Measurements from ENCODE around the gene PTPN23.

Gene PTPN23

DNA sequence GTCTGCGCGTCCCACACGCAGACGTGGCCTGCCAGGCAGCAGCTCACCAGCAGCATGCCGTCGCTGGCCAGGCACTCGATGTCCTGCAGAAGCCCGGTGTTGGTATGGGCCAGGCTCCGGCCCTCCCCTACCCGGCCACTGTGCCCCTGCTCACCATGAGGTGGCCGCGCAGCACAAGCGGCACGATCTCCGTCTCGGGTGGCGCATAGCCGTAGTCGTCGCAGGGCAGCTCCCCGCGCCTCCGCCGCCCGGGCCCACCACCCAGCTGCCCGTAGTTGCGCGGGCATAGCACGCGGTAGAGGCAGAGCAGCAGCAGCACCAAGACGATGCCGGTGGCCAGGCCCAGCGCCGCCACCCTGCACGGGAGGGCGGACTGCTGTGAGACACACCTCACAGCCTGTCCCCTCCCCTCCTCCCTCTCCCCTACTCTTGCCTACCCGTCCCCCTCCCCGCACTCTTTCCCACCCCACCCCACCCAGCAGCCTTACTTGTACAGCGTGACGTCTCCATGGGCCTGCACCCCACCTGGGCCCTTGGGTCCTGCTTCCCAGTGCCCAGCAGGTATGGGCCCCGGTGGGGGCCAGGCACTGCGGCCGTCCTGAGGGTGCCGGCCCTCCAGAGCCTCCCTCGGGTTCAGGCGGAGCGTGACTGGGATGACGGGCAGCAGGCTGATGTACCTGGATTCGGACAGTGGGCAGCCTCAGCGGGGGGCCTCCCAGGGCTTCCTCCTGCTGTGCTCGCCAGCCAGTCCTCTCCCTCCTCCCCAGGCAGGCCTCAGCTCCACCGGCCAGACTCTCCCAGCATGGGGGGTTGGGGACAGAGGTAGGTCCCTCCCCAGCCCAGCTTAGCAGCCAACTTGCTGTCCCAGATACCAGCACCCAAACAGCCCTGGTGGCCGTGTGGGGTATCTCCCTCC is 37.6 kb downstream of the PTPN23 start:
- no peak for DNase-seq (ENCODE audit: low read depth in 1 of 2, low spot score in 1 of 2)

DNA sequence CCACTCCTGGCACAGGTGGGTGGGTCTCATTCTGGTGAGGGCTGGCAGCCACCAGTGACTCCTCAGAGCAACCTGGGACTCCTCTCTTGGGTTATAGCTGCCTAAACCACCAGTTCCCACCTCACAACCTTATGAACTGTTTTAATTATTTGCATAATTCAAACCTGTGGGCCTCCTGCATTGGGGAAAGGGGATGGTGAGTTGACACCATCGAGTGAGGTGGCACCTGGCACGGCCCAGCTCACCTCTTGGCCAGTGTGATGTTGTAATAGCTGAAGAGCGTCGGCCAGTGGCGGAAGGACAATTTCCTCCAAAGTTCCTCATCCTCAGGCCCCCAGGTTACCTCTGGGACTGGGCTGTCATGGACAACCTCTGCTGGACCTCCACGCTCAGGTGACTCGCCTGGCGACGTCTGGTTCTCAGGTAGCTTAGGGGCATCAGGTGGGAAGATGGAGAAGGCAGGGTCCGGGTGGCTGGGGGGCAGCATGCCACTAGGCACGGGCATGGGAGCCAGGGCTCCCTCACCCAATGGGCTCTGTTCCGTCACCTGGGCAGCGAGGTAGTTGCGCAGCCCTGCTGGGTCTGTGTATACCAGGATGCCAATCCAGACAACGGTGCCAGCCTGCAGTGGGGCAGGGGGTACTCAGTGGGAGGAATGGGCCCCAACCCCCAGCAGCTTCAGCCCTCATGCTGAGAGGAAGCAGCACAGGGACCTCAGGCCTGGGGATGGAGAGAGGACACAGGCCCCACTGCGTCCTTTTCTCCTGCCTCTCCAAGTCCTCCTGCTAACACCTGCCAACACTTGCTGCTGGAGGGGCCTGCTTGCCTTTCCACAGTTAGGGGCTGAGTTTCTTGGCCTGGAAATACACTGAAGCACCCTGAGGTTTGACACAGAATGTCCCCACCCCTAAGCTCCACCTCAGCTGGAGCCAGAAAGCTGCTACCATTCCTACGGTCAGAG is 38.5 kb downstream of the PTPN23 start:
- DNase-seq (ENCODE audit: low read depth in 1 of 2, low spot score in 1 of 2) = no peak

DNA sequence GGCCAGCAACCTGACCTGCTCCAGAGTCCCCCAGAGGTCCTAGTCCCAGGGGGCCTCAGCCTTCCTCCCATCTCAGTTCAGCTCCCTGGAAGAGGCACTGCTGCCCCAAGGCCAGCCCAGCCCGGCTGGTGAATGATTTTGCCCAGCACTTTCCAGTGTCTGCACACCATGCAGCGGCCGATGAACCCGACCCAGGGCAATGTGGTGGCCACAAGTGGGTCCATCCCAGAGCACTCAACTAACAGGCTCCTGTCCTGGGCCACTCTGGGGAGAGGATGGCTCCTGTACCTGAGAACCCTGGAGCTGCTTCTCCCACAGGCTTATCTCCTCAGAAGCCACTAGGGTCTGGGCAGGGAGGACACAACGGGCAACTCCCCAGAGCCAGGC is 39.2 kb downstream of the PTPN23 start:
- DNase-seq (ENCODE audit: low read depth in 1 of 2, low spot score in 1 of 2) = no peak

DNA sequence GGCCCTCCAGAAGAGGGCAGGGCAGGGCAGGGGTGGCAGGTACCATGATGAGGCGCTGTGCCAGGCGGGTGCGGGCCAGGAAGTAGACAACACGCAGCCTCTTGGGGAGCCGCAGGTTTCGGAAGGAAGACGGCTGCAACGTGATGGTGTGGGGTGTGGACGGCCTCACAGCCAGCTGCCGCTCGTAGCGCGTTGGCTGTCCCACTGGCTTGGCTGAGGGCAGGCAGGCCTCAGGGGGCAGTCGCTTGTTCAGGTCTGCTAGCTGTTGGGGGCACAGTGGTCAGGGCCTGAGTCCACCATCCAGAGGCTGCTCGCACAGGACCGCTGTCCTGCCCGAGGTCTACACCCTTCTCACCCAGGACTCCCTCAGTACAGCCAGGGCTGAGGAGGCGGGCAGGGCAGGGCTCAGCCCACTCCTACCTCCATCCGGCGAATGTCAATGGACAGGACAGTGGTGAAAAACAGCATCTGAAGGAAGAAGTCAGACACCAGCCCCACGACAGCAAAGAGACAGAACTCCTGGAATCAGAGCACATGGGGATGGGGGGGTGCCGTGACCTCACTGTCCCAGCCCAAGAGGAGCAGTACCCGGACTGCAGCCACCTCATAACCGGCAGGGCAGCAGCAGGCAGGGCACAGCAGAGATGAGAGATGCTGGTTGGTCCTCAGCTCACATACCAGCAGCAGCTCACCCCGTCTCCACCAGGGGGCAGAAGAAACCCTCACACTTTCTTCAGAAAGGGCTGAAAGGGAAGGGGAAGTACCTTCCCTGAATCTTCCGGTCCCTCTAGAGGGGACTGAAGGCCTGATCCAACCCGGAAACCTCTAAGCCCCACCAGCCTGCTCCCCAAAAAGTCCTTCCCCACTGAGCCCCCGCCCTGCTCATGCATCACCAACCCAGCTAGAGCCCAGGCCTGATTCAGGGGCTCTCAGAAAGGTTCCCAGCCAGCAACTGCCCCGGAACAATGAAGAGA is 40.0 kb downstream of the PTPN23 start:
- DNase-seq (ENCODE audit: low read depth in 1 of 2, low spot score in 1 of 2) = peak; percentile 82 to 88

DNA sequence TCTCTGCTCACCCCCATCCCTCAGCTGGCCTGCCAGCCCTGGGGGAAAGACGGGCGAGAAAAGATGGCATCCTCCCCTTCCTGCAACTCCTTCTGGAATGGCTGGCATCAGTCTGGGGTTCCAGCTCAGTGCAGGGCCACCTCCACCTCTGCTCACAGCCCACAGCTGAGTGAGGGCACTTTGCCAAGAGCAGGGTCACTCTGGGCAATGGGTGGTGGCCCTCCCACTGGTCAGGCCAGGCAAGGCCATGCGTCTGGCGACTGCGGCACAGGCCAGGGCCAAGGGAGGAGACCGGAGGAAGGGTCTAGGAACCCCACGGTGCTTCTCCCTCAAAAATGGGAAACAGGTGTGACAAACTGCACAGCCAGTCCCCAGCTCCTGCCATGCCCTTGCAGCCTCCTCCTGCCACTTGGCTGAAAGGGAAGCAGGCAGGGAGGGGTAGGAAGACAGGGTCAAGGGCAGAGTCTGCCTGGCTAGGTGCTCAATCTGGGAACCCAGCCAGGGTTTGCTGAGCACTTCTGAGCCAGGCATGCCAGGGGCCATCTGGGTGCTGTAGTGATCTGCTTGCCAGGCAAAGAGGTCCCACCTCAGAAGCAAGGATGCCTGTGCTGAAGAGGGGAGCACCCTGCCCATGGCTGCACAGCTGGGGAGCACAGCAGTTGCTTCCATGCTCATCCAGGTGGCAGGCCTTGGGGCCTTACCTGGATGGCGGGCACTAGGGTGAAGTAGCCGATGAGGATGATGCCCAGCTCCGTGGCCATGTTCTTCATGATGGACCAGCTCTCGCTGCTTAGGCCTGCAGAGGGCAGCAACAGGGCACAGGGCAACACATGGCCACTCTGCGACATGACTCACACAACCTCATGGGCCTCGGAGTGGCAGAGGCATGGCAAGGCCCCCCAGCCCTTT is 41.2 kb downstream of the PTPN23 start:
- no peak for DNase-seq (ENCODE audit: low read depth in 1 of 2, low spot score in 1 of 2)

DNA sequence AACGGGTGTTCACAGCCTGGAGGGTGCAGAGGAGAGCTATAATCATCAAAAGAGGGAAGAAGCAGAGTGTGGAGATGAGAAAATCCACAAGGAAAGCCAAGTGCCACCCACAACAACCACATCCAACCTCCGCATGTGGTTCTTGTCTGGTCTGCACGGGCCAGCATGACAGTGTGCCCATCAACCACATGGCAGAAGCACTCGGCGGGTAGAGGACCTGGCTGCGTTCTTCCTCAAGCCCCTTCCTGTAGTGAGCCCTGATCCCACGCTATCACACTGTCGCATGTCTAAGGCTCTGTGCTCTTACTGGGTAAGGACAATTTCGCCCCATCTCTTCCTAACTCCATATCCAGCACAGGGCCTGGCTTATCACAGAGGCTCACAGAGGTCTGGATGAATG is 41.9 kb downstream of the PTPN23 start:
- no peak for DNase-seq (ENCODE audit: low read depth in 1 of 2, low spot score in 1 of 2)

DNA sequence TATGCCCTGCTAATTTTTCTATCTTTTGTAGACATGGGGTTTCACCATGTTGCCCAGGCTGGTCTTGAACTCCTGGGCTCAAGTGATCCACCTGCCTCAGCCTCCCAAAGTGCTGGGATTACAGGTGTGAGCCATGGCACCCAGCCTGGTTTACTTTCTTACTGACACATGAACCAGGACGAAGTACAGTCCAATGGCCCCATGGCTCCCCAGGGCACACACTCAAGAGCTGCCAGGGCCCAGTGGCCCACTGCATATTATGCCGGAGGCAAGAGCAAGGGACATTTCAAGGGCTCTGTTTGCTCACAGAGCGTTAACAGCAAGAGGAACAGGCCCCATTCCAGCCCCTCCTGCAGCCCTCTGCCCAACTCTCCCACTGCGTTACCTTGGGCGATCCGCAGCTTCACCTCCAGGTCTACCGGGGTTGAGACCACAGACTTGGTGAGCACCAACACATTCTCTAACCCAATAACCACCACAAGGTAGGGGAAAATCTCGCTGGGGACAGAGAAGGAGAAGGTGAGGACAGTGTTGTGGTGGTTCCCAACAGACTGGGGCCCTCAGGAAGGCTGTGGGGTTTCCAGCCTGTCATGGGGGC is 42.8 kb downstream of the PTPN23 start:
- no peak for DNase-seq (ENCODE audit: low read depth in 1 of 2, low spot score in 1 of 2)

DNA sequence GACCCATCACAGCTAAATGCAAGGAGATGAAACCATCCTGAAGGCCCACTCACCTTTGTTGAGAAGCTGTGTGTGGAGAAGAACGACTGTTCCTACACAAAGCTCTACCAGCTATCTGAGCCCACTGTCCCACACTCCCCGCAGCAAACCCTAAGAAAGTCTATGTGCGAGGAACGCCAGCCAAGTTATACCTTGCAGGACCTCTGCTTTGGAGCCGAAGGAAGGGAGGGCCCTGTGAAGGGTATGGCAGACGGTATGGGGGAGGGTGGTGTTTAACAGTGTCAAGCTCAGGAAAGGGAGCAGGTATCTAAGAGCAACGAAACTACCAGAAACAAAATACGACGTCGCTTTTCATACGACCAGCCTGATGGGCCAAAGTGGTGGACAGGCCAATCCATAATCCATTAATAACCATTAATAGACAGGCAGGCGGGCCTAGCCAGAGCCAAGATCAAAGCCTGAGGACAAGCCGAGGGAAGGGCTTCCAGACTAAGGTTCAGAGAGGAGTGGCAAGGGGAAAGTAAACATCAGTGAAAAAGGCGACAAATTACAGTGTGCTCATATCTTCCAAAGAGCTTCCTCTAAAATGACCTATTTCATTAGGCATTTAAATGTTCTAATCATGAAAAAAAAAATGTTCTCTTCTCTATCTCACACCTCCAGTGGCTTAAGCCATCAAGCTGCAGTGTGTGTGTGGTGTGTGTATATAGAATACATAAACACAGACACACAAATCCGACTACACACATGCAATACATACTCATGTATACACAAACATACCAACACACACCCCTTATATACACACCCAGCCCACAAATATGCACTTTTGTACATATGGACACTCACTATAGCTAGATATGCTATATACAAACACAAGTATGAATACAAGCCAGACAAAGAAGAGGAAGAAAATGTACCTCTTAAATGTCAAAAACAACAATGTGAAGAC is 43.9 kb downstream of the PTPN23 start:
- DNase-seq (ENCODE audit: low read depth in 1 of 2, low spot score in 1 of 2) = no peak

DNA sequence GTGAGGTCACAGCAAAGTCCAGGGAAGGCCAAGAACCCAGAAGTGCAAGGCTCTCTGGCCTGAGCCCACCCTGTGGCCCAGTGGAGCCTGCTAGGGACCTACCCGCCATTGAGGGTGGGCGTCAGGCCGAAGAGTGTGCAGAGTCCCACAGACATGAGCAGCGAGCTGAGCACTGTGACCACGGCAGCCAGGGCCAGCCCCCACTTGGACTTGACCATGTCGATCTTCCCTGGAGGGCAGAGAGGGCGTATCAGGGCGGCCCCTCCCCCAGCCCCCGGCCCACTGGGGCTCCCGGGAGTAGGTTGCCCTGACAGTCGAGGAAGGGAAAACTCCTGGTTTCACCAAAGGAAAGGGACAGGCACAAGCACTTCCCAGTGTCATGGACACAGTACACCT is 44.6 kb downstream of the PTPN23 start:
- DNase-seq (ENCODE audit: low read depth in 1 of 2, low spot score in 1 of 2) = no peak

DNA sequence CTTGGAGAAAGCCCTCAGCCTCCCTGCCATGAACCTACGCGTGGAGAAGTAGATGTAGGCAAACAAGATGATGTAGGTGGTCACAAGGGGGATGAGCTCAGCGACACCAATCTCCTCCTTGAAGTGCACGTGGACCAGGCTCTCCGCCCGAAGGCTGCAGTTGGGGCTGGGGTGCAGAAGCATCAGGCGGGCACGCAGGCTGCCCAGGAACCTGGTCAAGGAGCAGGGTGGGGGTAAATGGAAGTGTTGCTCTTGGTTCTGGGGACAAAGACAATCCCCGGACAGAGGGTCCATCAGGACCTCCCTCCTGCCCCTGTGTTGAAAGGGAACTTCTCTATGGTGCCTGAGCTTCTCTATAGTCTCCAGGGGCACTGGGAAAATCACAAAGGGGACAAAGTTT is 45.1 kb downstream of the PTPN23 start:
- DNase-seq (ENCODE audit: low read depth in 1 of 2, low spot score in 1 of 2) = no peak

DNA sequence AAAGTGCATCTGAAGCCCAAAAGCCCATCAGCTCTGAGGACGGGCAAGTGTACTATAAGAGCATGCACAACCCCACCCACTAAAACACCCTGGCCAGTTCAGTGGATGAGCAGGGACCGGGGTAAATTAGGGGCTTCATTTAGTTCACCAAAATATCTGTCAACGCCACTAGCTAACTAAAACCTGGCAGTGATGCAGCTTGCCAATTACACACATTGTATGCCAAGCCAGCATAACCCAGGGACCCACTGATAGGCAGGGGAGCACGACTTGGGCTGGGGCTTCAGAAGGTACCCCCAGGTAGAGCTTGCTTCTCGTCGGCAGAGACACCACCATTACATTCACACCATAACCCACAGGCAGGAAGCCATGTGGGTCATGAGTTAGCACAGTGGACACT is 47.0 kb downstream of the PTPN23 start:
- no peak for DNase-seq (ENCODE audit: low read depth in 1 of 2, low spot score in 1 of 2)

DNA sequence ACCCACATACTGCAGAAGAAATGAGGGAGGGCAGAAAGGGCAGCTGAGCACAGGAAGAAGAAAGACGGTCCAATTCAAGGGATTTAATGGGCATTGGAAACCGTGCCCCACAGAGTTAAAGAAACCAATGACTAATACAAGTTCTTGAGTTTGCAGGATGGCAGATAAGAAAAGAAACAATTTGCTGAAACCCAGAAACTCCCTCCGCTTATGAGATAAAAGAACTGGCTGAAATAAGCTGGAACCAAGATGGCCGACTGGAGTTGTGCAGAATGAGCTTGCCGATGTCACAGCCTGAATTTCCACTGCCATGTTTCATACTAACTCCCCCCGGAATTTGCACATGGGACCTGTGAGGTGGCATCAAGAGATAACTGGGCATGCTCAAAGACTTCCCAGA is 47.8 kb downstream of the PTPN23 start:
- no peak for DNase-seq (ENCODE audit: low read depth in 1 of 2, low spot score in 1 of 2)

DNA sequence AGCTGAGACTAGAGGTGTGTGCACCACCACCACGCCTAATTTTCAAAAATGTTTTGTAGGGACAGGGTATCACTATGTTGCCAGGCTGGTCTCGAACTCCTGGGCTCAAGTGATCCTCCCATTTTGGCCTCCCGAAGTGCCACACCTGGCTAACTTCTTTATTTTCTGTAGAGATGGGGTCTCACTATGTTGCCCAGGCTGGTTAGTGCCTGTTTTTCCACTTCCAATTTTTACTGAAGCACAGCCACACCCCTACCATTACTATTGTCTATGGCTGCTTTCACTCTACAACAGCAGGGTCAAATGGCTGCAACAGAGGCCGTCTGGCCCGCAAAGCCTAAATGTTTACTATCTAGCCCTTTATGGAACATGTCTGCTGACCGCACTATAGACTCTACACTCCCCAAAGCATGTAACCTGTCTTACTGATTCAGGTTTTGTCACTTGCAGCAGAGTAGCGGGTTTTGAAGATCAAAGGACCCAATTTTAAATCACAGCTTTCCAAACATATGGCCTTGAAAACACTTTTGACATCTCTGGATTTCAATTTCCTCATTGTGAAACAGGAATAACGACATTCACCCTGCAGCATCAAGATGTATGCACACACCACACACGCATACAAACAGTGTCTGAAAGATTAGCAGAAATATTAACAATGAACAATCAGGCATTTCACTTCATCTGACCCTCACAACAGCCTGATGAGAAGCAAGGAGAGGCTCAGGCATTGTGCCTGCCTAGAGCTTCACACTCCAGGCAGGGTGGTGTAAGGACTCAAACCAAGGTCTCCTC is 48.9 kb downstream of the PTPN23 start:
- no peak for DNase-seq (ENCODE audit: low read depth in 1 of 2, low spot score in 1 of 2)

DNA sequence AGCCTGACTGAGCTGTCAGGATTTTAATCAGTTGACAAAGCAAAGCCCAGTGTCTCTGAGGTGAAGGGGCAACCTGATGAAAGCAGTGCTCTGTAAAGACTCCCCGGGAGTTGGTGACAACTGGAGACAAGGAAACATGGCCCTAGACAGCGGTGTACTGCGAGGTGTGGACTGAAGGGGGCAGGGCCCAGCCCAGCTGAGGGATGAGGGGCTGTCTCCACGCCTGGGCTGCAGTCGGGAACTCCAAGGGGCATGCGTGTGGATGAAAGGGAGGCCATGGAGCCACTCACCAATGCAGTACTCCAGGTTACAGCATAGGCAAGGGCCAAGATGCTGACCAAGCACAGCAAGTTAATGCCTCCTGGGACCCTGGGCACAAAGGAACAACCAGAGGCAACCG is 49.8 kb downstream of the PTPN23 start:
- DNase-seq (ENCODE audit: low read depth in 1 of 2, low spot score in 1 of 2) = no peak

DNA sequence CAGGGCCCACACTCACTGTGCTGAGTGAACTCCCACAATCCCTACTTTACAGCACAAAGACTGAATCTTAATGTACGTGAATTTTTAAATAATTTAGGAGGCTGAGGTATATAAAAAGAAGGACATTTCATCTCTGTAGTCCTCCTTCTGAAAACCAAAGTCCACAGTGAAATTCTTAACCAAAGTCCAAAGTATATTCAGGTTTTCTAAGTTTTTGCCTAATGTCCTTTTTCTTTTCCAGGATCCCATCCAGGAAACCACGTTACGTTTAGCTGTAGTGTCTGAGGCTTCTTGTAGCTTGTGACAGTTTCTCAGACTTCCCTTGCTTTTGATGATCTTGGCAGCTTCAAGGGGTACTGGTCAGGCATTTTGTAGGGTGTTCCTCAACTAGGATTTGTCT is 50.4 kb downstream of the PTPN23 start:
- DNase-seq (ENCODE audit: low read depth in 1 of 2, low spot score in 1 of 2) = no peak

DNA sequence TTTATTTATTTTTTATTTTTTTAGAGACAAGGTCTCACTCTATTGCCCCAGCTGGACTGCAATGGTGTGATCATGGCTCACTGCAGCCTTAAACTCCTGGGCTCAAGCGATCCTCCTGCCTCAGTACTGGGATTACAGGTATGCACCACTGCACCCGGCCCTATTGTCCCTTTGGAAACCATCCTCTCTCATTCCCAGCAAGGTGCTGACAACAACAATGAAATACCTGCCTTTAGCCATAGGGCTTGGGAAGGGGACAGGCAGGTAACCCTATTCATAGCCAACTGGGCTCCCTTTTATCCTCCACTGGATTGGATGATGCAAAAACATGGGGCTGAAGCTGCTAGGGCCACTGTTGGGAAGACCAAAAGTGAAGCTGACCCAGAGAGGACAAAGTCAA is 51.9 kb downstream of the PTPN23 start:
- DNase-seq (ENCODE audit: low read depth in 1 of 2, low spot score in 1 of 2) = no peak

DNA sequence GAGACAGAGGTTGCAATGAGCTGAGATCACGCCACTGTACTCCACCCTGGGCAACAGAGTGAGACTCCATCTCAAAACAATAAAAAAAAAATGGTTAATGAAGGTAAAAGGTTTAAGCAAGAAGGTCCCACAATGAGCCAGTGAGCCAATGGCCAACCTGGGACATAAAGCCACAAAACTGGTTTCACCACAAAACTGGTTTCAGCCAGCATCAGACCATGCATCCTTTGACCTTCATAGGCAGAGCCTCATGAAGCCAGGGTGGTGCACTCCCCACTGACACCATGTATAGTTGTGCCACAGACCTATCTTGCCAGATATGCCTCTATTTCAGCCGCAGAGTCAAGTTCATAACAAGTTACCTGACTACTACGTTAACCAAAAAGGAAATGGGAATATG is 53.0 kb downstream of the PTPN23 start:
- no peak for DNase-seq (ENCODE audit: low read depth in 1 of 2, low spot score in 1 of 2)

DNA sequence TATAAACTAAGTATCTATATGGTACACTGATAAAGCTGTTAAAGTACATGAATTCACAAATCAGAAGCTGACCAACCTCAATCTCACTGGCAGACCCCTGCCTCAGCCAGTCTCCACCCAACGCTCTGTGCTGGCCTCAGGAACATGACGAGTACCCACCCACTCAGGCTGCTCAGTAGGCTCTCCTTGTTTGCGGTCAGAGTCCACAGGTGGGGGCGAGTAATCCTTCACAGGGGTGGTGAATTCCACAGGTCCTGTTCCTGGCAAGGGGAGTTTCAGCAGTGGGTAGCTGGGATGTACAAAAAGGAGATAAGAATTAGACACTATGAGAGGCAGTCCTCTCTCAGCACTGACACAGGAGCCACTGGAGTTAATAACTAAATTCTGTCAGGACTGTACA is 54.0 kb downstream of the PTPN23 start:
- no peak for DNase-seq (ENCODE audit: low read depth in 1 of 2, low spot score in 1 of 2)

Measured in activated CD4-positive, alpha-beta T cell treated with anti-CD3 and anti-CD28 coated beads, Interleukin-2, amount 50 U/mL, for 24 hours (primary cell).